H9 (cell line): ENCODE results near the gene ATPAF1. TPM values are rescaled to one million over a fixed set of nuclear protein-coding genes. Genes with fewer than 3 reads are reported as not detected.

ENCODE experiments used
- DNase-seq: peaks from one replicate; pipeline ENCODE4 v3.0.0-alpha.2; 2017
- H2AFZ ChIP-seq: one replicate; pipeline ENCODE4 v1.6.1; 2013; ENCODE audit warnings: mild to moderate bottlenecking, low read length, control low read depth, moderate library complexity
- H2AK5ac ChIP-seq: 2 replicates; pipeline ENCODE4 v1.6.1; 2013; ENCODE audit warnings: low read length, control low read depth, mixed read lengths; ENCODE audit not compliant: insufficient read length
- H2BK120ac ChIP-seq: one replicate; pipeline ENCODE4 v1.6.1; 2013; ENCODE audit warnings: low read depth, mild to moderate bottlenecking, low read length, control low read depth, inconsistent platforms; ENCODE audit not compliant: poor library complexity, severe bottlenecking
- H2BK12ac ChIP-seq: 2 replicates; pipeline ENCODE4 v1.6.1; 2013; ENCODE audit warnings: low read length, control low read depth, mixed read lengths, low read depth; ENCODE audit not compliant: insufficient read length
- H2BK15ac ChIP-seq: 2 replicates; pipeline ENCODE4 v1.6.1; 2013; ENCODE audit warnings: low read depth, low read length, control low read depth
- H2BK20ac ChIP-seq: one replicate; pipeline ENCODE4 v1.6.1; 2013; ENCODE audit warnings: low read depth, mild to moderate bottlenecking, low read length, control low read depth, inconsistent platforms; ENCODE audit not compliant: poor library complexity, severe bottlenecking
- H2BK5ac ChIP-seq: 2 replicates; pipeline ENCODE4 v1.6.1; 2013; ENCODE audit warnings: low read length, control low read depth, mixed read lengths; ENCODE audit not compliant: insufficient read length
- H3K14ac ChIP-seq: 2 replicates; pipeline ENCODE4 v1.6.1; 2013; ENCODE audit warnings: low read length, control low read depth; ENCODE audit not compliant: insufficient read depth
- H3K18ac ChIP-seq: 2 replicates; pipeline ENCODE4 v1.6.1; 2013; ENCODE audit warnings: low read depth, mild to moderate bottlenecking, mixed read lengths, low read length, control low read depth; ENCODE audit not compliant: insufficient read length
- H3K23ac ChIP-seq: 2 replicates; pipeline ENCODE4 v1.6.1; 2013; ENCODE audit warnings: low read length, control low read depth, mixed read lengths, low read depth; ENCODE audit not compliant: insufficient read length
- H3K23me2 ChIP-seq: 2 replicates; pipeline ENCODE4 v1.6.1; 2013; ENCODE audit warnings: low read depth, mild to moderate bottlenecking, mixed read lengths, low read length, control low read depth; ENCODE audit not compliant: insufficient read length, poor library complexity, severe bottlenecking
- H3K27ac ChIP-seq: 2 replicates; pipeline ENCODE4 v1.5.1; 2013; ENCODE audit warnings: low read length, control low read depth, mixed read lengths, low read depth; ENCODE audit not compliant: insufficient read length
- H3K27me3 ChIP-seq: 2 replicates; pipeline ENCODE4 v1.6.1; 2013; ENCODE audit warnings: low read length, control low read depth, inconsistent platforms; ENCODE audit not compliant: insufficient read depth
- H3K4ac ChIP-seq: 2 replicates; pipeline ENCODE4 v1.6.1; 2013; ENCODE audit warnings: low read depth, mild to moderate bottlenecking, control low read depth, inconsistent platforms, low read length, moderate library complexity
- H3K4me1 ChIP-seq: 2 replicates; pipeline ENCODE4 v1.6.1; 2013; ENCODE audit warnings: low read length, control low read depth, inconsistent platforms; ENCODE audit not compliant: insufficient read depth
- H3K4me2 ChIP-seq: 2 replicates; pipeline ENCODE4 v1.6.1; 2013; ENCODE audit warnings: low read length, control low read depth, mixed read lengths; ENCODE audit not compliant: insufficient read length, insufficient read depth
- H3K56ac ChIP-seq: 2 replicates; pipeline ENCODE4 v1.6.1; 2013; ENCODE audit warnings: low read depth, mild to moderate bottlenecking, mixed read lengths, low read length, control low read depth; ENCODE audit not compliant: insufficient read length
- H3K79me1 ChIP-seq: 2 replicates; pipeline ENCODE4 v1.6.1; 2013; ENCODE audit warnings: low read depth, mild to moderate bottlenecking, moderate library complexity, low read length, control low read depth, inconsistent platforms; ENCODE audit not compliant: insufficient read depth, poor library complexity, severe bottlenecking
- H3K79me2 ChIP-seq: 2 replicates; pipeline ENCODE4 v1.6.1; 2013; ENCODE audit warnings: low read length, control low read depth, inconsistent platforms; ENCODE audit not compliant: insufficient read depth
- H3K9ac ChIP-seq: 2 replicates; pipeline ENCODE4 v1.6.1; 2013; ENCODE audit warnings: low read length, control low read depth, mixed read lengths; ENCODE audit not compliant: insufficient read length; ENCODE audit errors: extremely low read depth
- H3K9me3 ChIP-seq: one replicate; pipeline ENCODE4 v1.6.1; 2013; ENCODE audit warnings: low read depth, low read length, inconsistent platforms; ENCODE audit not compliant: control insufficient read depth
- H3T11ph ChIP-seq: one replicate; pipeline ENCODE4 v1.6.1; 2013; ENCODE audit warnings: mild to moderate bottlenecking, low read length, control low read depth, inconsistent platforms
- H4K20me1 ChIP-seq: one replicate; pipeline ENCODE4 v1.6.1; 2013; ENCODE audit not compliant: control insufficient read depth, insufficient read length, insufficient read depth
- H4K5ac ChIP-seq: 2 replicates; pipeline ENCODE4 v1.6.1; 2013; ENCODE audit warnings: low read depth, mild to moderate bottlenecking, mixed read lengths, low read length, control low read depth; ENCODE audit not compliant: insufficient read length
- H4K8ac ChIP-seq: replicated peaks from 2 replicates; pipeline ENCODE4 v1.6.1; 2013; ENCODE audit warnings: low read length, control low read depth, mixed read lengths, low read depth; ENCODE audit not compliant: insufficient read length
- H4K91ac ChIP-seq: 2 replicates; pipeline ENCODE4 v1.6.1; 2013; ENCODE audit warnings: low read depth, mild to moderate bottlenecking, moderate library complexity, mixed read lengths, low read length, control low read depth; ENCODE audit not compliant: insufficient read length
- H3K27ac Mint-ChIP-seq, 3 experiments: 2 replicates in 2 of 3; 3 replicates in 1 of 3; pipeline ENCODE4 v1.8.0; 2020 to 2021; ENCODE audit warnings: mixed read lengths in 3 of 3, mild to moderate bottlenecking in 1 of 3, moderate library complexity in 1 of 3
- H3K27me3 Mint-ChIP-seq: 2 replicates; pipeline ENCODE4 v1.8.0; 2021; ENCODE audit warnings: low read depth, mild to moderate bottlenecking, moderate library complexity, mixed read lengths
- H3K36me3 Mint-ChIP-seq, 3 experiments: 2 replicates in 2 of 3; 3 replicates in 1 of 3; pipeline ENCODE4 v1.8.0; 2020 to 2021; ENCODE audit warnings: low read depth in 3 of 3, mixed read lengths in 3 of 3; ENCODE audit not compliant: insufficient read depth in 1 of 3
- H3K4me1 Mint-ChIP-seq, 2 experiments: 2 replicates each; pipeline ENCODE4 v1.8.0; 2020; ENCODE audit warnings: mixed read lengths in 2 of 2
- H3K4me3 Mint-ChIP-seq, 2 experiments: 2 replicates in 1 of 2; 3 replicates in 1 of 2; pipeline ENCODE4 v1.8.0; 2020 to 2021; ENCODE audit warnings: mild to moderate bottlenecking in 2 of 2, mixed read lengths in 2 of 2, moderate library complexity in 1 of 2
- H3K9me3 Mint-ChIP-seq, 2 experiments: 2 replicates in 1 of 2; 3 replicates in 1 of 2; pipeline ENCODE4 v1.8.0; 2020; ENCODE audit warnings: mild to moderate bottlenecking in 2 of 2, mixed read lengths in 2 of 2, moderate library complexity in 1 of 2
- WGBS: extraction: QIAGEN DNeasy Blood & Tissue Kit; methylation state at CpG from one replicate; pipeline ENCODE4 v1.1.7; 2013; ENCODE audit warnings: missing lambda C conversion rate, low lambda C conversion rate, mixed read lengths; ENCODE audit not compliant: insufficient read length; ENCODE audit errors: extremely low coverage; 5-methylcytosine and 5-hydroxymethylcytosine counted together
- total RNA-seq: library from RNA; stranded (reverse); gene quantifications from 2 replicates; pipeline ENCODE4 v1.2.1, GENCODE V29; 2021
- TF ChIP-seq, protein P1 (sequence below): fragments of 200-600 bp; sonication (generic); conservative IDR thresholded peaks from 3 replicates; pipeline ENCODE4 v1.8.0; 2021; ENCODE audit warnings: antibody characterized with exemption, mild to moderate bottlenecking

The ATPAF1 gene
- total RNA-seq, 1 experiment from 2014 or later: 57.3 TPM

DNA sequence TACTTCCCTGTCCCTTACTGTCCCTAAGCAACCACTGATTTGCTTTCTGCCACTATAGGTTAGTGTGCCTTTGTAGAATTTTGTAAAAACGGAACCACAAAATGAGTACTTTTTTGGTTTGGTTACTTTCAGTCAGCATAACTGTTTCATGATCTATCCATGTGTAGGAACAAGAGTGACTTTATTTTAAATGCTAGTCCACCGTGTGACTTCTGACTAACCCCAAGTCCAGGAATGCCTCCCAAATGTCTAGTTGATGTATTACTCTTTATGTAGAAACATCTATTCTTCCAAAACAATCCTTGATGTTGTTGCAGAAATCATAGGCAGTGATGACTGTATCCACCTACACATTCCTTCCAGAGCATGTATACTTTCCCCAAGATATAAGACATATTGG is 21.3 kb downstream of the ATPAF1 start:
- Histone ChIP-seq H3K23ac (no peak overlapping the region), H2BK15ac (no peak overlapping the region), H2BK12ac (no peak overlapping the region), H4K5ac (no peak overlapping the region), H2BK120ac (no peak overlapping the region), H2AK5ac (no peak overlapping the region), H2BK20ac (no peak overlapping the region), H4K20me1 (no peaks in the 10 kb centered on the region), H3K4ac (no peak overlapping the region), H3K27ac (no peak overlapping the region), H4K91ac (no peak overlapping the region), H3K9ac (no peak overlapping the region), H3K79me1 (no peaks in the 10 kb centered on the region), H4K8ac (no peak overlapping the region), H3K23me2 (no peaks in the 10 kb centered on the region), H3K4me1 (no peaks in the 10 kb centered on the region), H2AFZ (no peak overlapping the region), H3K9me3 (no peaks in the 10 kb centered on the region), H3K14ac (no peak overlapping the region), H3K4me2 (no peak overlapping the region), H2BK5ac (no peak overlapping the region), H3T11ph (no peak overlapping the region), H3K18ac (no peak overlapping the region), H3K27me3 (no peaks in the 10 kb centered on the region), H3K79me2 (no peaks in the 10 kb centered on the region), H3K56ac (no peak overlapping the region)
- Mint-ChIP-seq H3K36me3 (peaks cover 23 to 42% (median 36%) of the 10 kb centered on the region in 3 experiments), H3K4me1 (no peaks in the 10 kb centered on the region), H3K9me3 (peaks cover 3 to 10% of the 10 kb centered on the region in 2 experiments; a peak in 3 of 5 replicates), H3K27me3 (no peaks in the 10 kb centered on the region), H3K4me3 (no peak overlapping the region), H3K27ac (no peak overlapping the region)
- WGBS: no CpG with 5 or more reads among the region's 2 CpGs
- DNase-seq: no peak
- TF ChIP-seq, protein P1, sequence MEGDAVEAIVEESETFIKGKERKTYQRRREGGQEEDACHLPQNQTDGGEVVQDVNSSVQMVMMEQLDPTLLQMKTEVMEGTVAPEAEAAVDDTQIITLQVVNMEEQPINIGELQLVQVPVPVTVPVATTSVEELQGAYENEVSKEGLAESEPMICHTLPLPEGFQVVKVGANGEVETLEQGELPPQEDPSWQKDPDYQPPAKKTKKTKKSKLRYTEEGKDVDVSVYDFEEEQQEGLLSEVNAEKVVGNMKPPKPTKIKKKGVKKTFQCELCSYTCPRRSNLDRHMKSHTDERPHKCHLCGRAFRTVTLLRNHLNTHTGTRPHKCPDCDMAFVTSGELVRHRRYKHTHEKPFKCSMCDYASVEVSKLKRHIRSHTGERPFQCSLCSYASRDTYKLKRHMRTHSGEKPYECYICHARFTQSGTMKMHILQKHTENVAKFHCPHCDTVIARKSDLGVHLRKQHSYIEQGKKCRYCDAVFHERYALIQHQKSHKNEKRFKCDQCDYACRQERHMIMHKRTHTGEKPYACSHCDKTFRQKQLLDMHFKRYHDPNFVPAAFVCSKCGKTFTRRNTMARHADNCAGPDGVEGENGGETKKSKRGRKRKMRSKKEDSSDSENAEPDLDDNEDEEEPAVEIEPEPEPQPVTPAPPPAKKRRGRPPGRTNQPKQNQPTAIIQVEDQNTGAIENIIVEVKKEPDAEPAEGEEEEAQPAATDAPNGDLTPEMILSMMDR: no peak
